CD4-positive, alpha-beta T cell treated with Interleukin-1 beta for 1 hour (primary cell): ENCODE results near the gene FNTB.

Experiments
- DNase-seq, 2 donors: peaks; one replicate each; pipeline ENCODE4 v3.0.0-alpha.2; 2020 to 2022

FNTB gene

DNA sequence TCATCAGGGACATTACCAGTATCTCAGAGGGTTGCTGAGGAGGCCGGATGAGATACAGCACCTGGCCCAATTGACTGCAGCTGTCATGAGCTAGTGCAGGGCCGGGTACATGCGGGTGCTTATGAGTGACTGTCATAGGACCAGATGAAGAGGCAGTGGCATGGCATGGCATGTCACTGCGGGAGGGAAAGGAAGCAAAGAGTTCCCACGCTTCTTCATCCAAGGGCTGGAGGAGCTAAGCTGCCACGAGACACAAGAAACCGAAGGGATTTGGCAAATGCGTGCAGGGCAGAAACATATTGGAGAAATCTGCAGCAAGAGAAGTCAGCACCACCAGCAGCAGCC is 33.4 kb upstream of the FNTB start:
- no peak for DNase-seq

GRCh38 chr14:64953661-64954060 is 33.0 kb upstream of the FNTB start:
- DNase-seq, result no peak

- DNase-seq, result no peak
These were observed 32.0 kb upstream of the FNTB start for GRCh38 chr14:64954491-64955240.

DNA sequence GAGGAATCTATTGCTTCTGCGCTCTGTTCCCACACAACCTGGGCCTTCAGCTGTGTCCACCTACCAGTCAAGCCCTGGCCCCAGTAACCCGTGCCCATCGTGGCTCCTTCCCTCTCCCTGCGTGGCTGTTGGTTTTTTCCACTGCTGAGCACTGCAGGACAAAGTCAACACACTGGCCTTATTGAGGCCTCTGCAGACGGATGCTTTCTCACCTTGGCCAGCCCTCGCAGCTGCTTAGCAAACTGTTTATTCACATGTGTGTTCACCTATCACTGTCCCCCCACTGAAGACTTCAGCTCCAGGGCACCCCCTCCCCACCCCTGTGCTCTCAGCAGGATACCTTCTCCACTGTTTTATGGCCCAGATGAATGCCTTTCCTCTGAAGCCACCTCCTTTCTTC is 31.4 kb upstream of the FNTB start:
- no peak for DNase-seq

GRCh38 chr14:64956697-64957406 is 29.8 kb upstream of the FNTB start:
- no peak for DNase-seq

- no peak for DNase-seq
These were observed 28.5 kb upstream of the FNTB start for GRCh38 chr14:64958201-64958600.

DNA sequence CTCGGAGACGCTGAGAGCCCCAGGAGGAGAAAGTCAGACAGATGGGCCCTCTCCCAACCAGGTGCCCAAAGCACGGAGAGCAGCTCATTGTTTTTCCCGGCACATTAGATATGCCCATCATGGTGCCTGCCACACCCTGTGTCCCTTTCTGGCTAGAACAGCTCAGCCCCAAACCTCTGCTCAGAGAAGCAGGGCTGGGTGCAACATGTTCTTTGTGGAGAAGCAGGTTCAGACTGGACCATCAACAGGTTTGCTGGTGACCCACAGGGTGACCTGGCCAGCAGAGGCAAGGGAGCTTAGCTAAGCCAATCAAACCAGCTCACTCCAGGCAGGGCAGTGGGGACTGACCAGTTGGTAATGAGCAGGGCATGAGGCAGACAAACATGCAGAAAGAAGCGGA is 28.0 kb upstream of the FNTB start:
- DNase-seq, result no peak

DNA sequence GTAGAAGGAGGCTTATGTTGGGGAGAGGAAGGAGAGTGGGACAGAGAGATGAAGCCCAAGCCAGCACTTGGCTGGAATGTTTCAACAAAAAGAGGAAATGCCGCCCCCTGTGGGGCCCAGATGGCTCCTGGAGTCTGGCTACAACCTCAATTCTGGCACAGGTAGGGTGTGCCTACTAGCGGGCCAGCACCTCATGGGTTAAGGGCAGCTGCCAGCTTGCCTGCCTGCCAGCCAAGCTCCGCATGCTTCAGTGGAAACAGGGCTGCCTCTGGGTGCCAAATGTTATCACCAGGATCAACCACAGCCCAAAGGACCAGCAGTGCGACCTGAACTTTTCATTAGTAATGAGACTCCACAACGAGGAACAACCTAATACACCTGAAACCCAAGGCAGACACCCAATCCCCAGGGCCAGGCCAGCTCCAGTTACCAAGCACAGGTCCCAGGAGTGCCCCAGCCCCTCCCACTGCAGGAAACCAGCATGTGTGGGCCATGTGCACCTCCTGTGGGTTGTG is 25.9 kb upstream of the FNTB start:
- no peak for DNase-seq

DNA sequence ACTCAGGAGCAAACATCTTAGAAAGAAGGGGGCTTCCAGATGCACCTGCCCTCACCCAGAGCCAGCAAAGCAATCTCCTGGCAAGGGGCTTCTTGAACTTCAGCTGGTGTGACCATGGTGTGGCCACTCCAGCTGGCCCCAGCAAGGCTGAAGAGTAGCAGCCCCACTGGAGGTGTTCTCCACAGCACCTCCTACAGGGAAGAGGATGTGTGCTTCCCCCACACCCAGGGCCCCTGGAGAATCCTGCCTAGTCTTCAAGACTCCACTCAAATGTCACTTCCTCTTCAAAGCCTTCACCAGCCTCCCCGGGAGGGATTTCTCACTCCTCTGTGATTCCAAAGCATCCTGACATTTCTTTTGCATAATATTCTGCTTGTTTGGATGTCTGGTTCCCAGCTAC is 23.1 kb upstream of the FNTB start:
- DNase-seq, result no peak

- no peak for DNase-seq
These were observed 21.2 kb upstream of the FNTB start for GRCh38 chr14:64965356-64966000.

- DNase-seq, result no peak
These were observed 19.7 kb upstream of the FNTB start for GRCh38 chr14:64966976-64967375.

DNA sequence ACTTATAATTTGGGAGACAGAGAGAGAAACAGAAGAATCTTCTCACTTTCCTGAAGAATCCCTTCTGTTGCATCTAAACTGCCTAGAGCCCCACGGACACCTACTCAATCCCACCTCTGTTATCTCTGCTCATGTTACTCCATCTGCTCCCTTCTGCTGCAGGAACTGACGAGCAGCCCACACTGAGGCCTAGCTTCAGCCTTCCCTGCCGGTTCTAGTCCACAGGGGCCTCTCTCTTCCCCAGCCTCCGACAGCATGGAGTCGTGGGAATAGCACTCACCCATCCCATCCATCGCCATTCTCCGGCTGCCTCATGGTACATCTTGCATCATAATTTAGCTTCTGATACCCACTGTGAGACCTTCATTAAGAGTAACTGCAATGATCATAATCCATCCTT is 18.5 kb upstream of the FNTB start:
- DNase-seq, result no peak

DNA sequence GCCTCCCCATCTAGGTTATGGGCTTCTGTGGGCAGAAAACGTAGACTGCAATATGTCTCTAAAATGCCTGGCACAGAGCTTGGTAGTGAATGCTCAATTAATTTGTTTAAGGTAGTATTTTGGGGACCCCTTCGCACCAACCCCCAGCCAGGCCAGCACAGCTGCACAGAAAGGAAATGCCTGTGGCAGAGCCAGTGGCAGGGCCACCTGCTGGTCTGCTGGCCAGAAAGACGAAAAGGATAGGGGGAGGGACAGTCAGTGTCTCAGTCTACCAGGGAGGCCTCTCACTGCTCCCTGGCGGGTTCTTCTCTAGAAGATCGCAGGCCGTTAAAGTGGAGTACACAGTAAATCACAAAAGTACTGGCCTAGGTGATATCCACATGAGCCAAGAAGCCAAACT is 18.0 kb upstream of the FNTB start:
- DNase-seq, result no peak

GRCh38 chr14:64970041-64970440 is 16.7 kb upstream of the FNTB start:
- DNase-seq, result no peak

DNA sequence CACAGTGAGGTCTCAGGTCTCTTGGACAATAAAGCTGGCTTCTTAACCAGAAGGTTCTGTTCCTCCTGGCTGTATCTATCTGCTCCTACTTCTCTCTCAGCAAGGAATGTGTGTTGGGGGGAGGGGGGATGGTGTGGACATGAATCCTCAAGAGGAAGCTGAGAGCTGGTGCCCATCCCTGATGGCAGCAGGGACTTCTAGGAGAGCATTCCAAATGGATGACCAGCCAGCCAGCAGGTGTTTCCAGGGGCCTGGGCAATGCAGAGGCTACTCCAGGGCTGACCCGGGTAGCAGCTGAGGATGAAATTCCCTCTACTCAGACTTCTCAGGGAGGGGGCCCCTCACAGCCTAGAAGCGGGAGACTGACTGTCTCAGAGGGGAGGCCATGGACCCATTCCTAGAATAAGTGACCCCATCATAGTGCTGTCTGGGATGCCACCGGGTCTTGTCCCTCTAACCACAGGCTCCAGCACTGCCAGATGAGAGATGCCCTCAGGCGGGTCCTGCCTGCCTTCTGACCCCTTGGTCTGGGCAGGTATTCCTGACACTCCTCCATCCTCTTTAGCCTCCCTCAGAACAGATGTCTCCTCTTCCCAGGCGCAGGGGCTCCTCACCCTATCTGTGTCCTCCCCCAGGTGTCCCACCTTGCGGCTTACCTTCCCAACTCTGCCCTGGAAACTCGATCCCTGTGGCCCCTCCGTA is 15.8 kb upstream of the FNTB start:
- no peak for DNase-seq

GRCh38 chr14:64971491-64971942 is 15.2 kb upstream of the FNTB start:
- no peak for DNase-seq

DNA sequence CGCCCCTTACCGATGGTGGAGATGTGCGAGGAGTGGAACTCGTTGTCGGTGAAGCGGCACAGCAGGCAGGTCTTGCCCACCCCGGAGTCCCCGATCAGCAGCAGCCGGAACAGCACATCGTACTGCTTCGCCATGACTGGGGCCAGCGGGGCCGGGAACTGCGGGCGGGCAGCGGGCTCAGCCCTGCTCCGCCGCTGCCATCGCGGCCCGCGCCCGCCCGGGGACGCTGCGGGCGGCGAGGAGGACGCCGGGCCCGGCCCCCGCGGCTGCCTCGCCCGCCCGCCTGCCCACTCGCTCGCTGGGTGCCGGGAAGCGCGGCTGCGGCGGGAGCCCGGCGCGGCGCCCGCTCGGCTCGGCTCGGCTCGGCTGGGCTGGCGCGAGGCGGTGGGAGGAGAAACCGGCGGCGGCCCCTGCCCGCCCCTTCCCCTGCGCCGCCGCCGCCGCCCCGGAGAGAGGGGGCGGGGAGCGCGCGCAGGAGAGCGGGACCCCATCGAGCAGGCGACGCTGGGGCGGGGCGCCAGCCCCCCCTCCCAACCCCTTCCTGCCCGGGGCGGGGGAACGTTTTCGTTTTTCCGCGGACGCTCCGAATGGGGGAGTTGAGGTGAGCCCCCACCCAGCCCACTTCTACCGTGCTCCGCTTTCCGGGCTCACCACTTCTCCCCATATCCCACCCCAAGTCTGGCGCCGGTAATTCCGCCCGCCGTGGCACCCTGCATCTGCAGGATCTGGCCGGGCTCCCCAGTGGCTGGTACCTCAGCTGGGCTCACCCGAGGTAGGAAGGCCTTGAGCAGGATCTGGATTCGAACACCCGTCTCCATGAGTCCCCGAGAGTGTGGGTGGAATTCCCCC is 14.5 kb upstream of the FNTB start, which contains the start of gene RAB15:
Gene RAB15 (minus strand): TSS at position 394 of the 849 bp plus-strand sequence. CDS start 260 bp downstream, at position 134.
- peak; percentile 32 to 41 for DNase-seq

- no peak for DNase-seq
These were observed 13.7 kb upstream of the FNTB start for GRCh38 chr14:64973026-64973442.

DNA sequence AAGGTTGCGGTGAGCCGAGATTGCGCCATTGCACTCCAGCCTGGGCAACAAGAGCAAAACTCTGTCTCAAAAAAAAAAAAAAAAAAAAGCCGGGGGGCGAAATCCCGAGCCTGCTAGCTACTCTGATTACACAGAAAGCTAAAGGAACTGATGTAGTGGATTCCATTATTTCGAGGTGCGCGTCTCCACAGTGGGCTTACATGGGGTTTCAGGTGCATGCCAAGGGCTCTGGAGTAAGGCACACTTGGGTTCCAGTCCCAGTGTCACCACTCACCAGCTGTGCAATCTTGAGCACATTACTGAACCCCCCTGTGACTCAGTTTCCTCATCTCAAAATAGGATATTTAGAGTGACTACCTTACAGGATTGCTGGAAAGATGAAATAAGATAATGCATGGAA is 12.9 kb upstream of the FNTB start:
- DNase-seq, result no peak

DNA sequence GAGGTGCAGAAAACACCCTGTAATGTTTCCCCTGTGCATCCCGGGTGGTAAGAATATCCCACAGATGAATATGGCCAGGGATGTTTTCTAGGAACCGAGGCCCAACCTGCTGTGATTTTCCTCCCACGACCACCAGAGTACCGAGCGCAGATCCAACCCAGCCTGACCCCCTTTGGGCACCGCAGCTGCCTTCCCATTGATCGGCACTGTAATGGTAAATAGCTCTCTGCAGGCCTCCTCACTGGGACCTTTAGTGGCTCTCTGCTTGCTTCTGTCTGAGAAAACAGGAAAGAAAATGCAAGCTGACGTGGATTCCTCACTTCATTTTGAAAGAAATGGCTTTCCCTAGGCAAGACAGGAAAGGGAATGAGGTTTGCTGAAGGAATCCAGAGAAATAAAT is 12.1 kb upstream of the FNTB start:
- DNase-seq, result no peak

DNA sequence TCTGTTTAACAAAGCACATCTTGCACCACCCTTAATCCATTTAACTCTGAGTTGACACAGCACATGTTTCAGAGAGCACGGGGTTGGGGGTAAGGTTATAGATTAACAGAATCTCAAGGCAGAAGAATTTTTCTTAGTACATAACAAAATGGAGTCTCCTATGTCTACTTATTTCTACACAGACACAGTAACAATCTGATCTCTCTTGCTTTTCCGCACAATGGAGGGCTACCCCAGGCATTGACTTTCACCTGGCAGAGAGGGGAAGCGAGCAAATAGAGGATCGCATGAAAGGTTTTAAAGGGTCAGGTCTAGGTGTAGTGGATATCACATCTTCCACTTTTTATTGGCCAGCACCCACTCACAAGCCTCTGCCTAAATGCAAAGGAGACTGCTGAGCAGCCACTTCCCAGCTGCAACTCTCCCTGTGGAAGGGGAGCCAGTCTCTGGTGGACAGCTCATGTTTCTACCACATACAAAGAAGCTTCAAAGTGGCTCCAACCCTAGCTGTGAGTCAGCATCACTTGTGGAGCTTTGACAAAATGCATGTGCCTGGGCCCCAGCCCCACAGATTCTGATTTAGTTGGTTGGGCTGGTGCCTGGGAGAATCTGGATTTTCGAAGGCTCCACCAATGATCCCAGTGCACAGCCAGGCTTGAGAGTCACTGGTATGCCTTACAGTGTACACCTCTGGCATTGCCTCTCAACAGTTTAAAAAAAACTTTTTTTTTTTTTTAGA is 7.2 kb upstream of the FNTB start:
- no peak for DNase-seq
